DMS 273 (cell line): Measurements from ENCODE around the gene FHL1.
A peak's percentile ranks its signal among the peaks of the same experiment; 100 is the strongest.
"Not testable (repeated sequence)": the region's sequence is repeated elsewhere in the genome, so short reads cannot be mapped to it uniquely, and the experiment has no call there.

Experiments
- DNase-seq: peaks from one replicate; lab custom pipeline; 2025; ENCODE audit not compliant: unreplicated experiment; lab: John Stamatoyannopoulos, UW

Gene FHL1

DNA sequence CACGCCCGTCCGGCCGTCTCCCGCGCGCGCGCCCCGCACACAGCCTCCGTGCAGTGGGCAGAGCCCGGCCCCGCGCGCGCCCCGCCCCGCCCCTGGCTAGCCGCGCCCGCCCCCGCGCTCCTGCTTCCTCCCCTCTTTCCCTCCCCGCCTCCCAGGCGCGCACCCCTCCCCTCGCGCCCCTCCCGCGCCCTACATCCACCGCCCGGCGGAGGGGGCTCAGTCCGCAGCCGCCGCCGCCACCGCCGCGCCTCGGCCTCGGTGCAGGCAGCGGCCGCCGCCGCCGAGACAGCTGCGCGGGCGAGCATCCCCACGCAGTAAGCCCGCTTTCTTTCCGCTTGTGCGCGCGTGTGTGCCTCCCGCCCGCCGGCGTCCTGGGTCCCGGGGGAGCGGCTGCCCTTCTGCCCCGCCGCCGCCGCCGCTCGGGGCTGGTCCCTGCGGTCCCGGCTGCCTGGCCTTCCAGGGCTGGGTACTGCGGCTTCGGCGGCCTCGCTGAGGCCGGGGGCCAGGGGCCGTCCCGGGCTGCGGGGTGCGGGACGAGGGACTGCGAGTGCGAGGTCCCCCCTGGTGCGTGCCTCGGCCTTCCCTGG lies at the start of gene FHL1:
Gene FHL1, plus strand, starts transcription at position 219 of the 587 bp plus-strand sequence.
- peak; percentile 86 for DNase-seq

DNA sequence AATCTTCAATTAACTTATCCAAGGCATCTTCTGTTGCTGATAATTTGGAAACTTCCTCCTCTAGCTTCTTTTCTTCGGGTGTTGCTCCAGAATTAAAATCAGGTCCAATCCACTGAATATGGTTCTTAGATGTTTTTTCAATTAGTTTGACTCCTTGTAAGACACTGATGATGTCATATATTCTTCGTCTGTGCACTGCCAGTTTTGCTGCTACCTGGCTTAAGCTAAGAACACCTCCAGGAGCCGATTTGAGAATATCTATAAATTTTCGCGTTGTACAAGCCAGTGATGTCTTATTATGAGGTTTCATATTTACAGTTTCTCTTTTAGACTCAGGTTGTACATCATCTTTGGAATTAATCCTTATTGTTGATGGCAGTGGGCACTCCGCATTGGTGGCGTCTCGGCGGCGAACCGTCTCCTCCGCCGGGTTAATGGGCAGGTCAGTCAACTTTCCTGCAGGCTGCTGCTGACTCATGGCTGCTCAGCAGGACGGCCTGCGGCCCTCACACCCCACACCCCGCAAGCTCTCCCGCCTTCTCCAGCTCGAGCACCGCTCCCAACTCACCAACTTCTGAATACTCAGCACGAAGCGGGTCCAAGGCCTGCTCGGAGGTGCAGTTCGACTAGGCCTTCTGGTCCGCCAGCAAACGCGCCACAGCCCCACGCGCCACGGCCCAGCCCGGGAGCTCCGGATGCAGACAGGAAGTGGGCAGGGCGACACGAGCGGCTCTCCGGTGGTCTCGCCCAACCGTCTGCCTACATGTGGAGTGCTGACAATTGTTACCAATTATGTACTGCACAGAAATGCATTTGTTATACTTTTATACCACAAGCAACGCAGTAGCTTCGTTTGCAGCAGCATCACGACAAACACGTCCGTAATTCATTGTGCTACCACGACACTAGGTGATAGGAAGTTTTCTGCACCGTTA lies 49.2 kb upstream of the FHL1 start:
- no peak for DNase-seq

DNA sequence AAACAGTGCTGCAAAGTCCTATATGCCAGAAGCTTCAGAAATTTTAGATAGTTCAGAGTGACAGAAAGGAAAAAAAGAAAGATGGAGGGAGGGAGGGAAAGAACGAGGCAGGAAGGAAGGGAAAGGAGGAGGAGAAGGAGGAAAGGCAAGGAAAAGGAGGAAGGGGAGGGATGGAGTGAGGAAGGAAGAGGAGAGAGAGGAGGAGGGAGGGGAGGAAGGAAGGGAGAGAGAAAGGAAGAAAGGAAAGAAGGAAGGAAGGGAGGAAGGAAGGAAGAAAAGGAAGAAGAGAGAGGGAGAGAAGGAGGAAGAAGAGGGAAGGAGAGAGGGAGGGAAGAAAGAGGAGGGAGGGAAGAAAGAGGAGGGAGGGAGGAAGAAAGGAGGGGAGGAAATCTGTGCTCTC lies 42.4 kb upstream of the FHL1 start:
- DNase-seq: no peak

DNA sequence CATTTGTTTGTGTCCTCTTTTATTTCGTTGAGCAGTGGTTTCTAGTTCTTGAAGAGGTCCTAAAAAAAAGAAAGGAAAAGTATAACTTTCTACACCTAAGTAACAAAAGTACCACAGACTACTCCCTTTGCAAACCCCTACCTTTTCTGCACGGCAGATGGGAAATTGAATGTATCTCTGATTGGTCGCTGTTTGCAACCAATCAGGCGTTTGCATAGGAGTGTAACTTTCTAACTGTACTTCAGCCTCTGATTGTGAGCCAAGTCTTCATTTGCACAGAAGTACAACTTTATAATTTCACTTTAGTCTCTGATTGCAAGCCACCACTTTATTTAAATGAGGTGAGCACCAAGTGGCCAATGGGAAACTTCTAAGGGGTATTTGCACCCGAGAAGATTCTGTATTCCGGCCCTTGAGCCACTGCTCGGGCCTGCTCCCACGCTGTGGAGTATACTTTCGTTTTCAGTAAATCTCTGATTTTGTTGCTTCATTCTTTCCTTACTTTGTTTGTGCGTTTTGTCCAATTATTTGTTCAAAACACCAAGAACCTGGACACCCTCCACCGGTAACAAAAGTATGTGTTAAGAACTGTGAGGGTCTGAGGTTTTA lies 40.3 kb upstream of the FHL1 start:
- no peak for DNase-seq

DNA sequence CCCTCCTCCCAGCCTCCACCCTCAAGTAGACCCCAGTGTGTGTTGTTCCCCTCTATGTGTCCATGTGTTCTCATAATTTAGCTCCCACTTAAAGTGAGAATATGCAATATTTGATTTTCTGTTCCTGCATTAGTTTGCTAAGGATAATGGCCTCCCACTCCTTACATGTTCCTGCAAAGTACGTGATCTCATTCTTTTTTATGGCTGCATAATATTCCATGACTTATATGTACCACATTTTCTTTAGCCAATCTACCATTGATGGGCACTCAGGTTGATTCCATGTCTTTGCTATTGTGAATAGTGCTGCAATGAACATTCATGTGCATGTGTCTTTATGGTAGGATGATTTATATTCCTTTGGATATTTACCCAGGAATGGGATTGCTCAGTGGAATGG lies 38.4 kb upstream of the FHL1 start:
- DNase-seq: not testable (repeated sequence)

DNA sequence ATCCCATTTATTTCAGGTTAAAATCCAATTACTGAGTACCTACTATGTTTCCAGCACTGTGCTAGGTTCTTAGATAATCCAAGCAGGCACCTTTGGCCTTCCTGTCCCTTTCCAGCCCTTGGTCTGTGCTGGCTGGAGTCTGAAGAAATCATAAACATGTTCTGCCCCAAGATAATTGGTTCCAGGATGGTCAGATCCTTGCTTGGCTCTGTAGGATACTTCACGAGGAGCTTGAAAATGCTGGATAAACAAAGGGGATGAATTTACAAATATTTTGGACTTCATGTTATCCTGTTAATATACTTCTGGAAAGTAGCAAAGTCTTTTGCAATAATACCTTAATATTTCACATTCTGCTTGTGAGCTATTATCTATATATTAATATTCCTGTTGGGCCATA lies 35.0 kb upstream of the FHL1 start:
- DNase-seq: no peak

DNA sequence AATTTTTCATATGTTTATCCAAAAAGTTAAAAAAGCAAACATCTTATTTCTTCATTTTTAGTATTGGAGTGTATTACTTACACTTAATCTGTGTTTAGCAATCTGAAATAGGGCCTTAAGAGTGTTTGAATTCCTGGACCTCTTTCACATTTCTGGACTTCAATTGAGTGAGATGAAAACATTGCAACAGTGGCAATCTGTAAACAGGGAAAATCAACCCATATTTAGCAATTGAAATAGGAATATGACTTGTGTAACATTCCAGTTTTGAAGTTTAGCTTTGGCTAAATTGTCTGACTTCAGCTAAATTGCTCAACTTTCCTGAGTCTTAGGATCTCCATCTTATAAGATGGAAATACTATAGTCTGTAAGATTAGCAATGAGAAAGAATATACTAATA lies 34.6 kb upstream of the FHL1 start:
- DNase-seq: no peak

DNA sequence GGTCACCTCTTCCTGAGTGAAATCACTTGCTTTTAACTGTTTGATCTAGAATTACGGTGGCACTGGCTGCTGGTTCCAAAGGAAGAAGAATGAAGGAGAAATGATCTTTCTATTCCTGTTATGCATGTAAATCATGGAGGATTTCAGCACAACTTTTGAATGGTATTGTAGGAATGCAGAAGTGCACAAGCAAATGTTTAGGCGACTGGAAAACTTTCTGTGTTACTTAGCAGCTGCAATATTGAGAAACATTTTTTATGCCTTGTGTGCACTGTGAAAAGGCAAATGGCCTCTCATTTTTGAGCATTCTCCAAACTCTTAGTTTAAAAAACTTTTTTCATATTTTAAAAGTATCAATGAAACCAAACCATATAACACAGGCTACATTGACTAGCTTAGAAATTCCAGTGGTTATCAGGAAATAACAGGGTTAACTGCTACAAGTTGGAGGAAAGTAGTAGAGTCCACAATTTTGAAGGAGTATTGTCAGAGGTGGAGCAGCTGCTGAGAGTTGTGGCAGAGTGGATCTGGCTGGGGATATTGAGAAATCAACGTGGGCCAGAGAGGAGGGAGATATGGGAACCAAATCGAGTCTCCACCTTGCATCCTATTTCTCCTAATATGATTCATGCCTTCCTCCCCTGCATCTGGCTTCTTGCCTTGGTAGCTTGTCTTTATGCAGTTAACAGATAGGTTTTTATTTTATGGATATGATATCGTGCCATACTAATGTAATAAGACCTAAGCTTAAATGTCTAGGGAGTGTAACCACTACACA lies 32.0 kb upstream of the FHL1 start:
- DNase-seq: no peak

DNA sequence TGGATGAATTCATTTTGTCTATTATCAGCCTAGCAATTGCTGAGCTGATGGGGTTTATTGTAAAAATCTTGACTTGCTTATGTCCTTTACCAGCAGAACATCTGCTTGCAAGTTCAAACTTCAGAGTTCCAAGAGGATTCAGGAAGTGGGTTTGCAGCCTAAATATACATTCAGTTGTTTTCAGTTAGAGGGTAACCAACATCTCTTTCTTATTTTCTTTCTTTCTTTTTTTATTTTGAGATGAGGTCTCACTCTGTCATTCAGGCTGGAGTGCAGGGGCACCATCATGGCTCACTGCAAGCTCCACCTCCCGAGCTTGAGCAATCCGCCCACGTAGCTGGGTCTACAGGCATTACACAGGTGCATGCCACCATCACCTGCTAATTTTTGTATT lies 31.4 kb upstream of the FHL1 start:
- no peak for DNase-seq

DNA sequence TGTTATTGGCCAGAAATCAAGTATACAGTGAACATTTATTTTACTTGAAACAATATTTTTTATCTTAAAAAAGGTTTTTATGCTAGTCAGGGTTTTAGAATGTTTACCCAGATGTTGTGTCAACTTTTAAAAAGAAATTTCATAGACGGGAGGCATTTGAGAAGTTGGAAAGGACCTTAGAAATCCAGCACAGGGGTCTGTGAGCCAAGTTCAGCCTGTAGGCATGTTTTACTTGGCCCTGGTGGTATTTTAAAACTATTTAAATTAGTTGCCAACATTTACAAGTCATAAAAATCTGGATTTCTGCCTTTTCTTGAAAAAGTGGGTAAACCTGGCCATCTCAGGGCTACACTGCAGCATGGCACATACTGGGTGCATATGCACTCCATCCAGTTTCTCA lies 25.5 kb upstream of the FHL1 start:
- no peak for DNase-seq

DNA sequence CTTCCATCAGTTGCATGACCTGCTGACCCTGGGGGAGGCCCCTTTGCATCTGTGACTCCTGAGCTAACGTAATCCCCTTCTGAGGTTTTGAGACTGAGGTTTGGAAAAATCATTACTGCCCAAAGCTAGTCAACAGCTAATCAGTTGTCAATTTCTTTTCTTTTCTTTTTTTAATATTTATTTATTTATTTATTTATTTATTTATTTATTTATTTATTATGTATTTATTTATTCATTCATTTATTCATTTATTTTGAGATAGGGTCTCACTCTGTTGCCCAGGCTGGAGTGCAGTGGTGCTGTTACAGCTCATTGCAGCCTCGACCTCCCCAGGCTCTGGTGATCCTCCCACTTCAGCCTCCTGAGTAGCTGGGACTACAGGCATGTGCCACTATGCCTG lies 25.1 kb upstream of the FHL1 start:
- DNase-seq: no peak

DNA sequence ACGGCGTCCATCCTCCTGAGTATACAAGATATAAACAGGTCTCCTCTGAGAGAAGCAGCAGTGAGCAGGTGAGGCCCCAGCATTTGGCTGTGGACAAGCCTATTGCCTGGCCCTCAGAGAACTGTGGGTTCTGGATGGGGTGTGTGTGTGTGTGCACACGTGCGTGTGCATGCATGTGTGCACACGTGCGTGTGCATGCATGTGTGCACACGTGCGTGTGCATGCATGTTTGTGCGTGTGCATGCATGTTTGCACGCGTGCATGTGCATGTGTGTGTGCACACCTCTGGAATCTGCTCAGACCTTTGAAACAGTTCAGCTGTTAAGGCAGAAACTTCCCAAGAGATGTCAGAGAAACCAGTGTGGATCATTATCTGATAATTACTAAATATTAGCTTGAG lies 22.2 kb upstream of the FHL1 start:
- no peak for DNase-seq

DNA sequence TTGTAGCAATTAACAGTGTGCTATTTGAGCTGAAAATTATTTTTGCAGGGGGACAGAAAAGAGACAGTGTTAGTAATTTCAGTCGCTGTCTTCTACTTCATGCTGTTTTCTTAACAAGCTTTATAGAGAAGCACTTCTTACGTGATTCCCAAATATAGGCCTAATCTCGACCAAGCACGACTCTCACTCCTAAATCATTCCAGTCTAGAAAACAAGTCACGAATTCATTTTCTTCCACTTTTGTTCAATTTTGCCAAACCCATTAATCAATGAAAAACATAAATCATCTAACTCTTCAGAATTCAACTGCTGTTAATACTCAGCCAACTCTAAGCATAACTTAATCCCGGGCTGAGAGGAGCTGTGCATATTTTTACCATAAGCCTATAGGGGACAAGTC lies 21.0 kb upstream of the FHL1 start:
- DNase-seq: no peak

DNA sequence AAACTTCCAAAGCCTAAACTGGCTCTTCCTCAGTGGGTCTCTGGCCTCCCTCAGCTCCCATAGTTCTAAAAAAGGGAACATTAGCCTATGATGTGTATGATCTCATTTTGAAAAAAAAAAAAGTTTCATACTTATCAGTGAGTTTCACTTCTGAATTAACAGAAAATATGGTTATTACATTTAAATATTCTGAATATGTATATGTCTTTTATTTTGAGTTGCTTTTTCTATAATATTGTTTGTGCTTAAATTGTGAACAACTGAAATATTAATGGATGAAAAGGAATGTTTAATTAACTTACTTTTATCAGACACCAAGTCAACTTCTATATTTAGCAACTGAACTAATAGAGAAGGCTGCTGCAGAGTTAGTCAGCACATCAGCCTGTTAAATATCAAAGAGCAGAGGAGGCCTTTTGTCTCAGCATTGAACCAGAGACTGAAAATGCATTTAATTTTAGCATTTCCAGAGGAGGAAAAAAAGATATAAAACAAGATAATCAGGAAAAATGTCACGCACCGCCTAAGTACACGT lies 20.4 kb upstream of the FHL1 start:
- no peak for DNase-seq

DNA sequence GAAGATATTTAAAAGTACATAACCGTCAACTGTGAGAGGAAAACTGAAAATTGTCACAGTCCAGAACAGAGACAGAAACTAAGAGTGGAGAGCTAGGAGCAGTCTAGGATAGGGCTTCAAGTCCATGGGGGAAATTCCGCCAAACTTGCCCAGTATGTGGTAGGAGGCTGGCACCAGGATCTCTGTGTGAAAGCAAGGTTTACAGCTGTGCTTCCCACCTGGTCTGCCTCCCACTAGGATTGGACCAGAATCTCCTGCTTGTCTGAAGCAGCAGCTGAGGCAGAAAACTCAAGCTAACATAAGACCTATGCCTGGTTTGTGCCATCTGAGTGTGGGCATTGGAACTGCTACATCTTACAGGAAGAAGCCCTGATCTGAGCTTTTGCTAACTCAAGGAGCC lies 18.6 kb upstream of the FHL1 start:
- no peak for DNase-seq

DNA sequence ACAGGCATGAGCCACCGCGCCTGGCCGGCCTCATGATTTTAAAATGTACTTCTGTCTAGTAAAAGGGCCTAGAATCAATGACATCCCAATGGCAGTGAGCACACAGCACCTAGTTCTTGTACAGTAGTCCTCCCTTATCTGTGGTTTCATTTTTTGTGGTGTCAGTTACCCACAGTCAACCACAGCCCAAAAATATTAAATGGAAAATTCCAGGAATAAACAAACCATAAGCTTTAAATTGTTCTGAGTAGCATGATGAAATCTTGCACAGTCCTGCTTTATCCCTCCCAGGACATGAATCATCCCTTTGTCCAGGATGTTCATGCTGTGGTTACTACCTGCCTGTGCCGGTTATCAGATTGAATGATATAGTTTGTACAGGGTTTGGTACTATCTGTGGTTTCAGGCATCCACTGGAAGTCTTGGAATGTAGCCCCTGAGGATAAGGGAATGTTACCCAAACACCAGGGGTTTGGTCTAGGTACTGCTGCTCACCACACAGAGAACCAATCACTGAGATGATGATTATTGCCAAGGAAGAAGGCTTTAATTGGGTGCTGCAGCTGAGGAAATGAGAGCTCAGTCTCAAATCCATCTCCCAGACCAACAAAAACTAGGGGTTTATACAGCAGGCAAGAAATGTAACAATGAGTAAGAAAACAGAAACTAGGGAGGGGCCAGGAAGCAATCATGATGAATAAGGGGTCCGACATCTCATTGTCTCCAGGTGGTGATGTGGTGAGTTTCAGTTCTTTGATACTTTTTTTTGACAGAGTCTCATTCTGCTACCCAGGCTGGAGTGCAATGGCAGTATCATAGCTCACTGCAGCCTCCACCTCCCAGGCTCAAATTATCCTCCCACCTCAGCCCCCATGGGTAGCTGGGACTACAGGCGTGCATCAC lies 16.2 kb upstream of the FHL1 start:
- DNase-seq: no peak

DNA sequence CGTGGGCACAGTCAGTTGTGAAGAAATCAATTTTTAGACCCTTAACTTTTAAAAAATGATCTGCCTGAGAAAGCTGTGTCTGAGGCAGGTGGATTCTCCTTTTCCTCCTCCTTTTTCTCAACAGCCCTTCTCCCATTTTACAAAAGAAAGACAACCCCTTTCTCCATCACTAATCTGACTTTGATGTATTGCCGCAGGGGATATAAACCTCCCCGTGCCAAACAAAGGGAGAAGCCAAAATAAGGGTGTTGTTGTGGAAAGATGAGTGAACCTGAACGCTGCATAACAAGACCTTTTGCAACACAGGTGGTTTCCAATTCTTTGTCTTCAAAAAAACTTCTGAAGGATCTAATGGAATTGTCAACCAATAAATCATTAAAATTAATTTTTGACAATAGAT lies 8.4 kb upstream of the FHL1 start:
- DNase-seq: no peak

DNA sequence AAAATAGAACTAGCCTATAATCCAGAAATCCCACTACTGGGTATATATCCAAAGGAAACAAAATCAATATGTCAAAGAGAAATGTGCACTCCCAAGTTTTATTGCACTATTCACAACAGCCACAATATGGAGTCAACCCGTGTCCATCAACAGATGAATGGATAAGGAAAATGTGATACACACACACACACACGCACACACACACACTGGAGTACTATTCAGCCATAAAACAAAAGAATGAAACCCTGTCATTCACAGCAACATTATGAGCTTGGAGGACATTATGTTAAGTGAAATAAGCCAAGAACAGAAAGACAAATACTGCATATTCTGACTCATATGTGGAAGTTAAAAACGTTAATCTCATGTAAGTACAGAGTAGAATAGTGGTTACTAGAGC lies 5.8 kb upstream of the FHL1 start:
- no peak for DNase-seq

DNA sequence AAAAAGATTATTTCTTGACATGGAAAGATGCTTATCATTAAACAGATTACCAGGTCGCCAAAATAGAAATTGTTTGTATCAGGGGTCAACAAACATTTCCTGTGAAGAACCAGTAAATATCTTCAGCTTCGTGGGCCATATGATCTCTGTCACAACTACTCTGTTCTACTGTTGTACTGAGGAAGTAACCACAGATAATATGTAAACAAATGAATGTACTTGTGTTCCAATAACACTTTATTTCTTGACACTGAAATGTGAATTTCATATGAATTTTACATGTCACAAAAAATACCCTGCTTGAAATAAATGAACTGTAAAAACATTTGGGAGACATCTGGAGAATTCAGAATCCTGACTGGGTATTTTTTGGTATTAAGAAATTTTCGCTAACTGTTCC lies 4.7 kb upstream of the FHL1 start:
- no peak for DNase-seq

DNA sequence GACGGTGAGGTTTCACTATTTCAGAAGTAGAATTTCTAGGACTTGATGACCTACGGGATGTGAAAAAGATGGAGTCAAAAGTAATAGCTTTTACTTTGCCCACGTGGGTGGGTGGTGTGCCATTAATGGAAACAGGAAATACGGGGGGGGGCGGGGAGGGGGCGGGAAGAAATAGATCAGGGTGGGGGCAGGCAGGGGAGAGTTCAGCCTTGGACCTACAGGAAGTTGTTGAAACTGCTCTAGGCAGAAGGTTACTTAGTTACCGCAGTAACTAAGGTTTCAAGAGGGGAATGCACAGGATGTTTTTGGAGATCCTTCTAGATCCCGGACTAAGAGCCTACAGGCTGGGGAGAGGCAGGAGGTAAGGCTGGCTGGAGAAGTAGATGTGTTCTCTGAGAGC lies 3.6 kb upstream of the FHL1 start:
- DNase-seq: no peak
